SW 1271 (cell line): ENCODE results near the gene DCLK2.

ENCODE experiments used
- DNase-seq, 2 experiments: peaks; one replicate each; lab custom pipeline; 2025; lab: John Stamatoyannopoulos, UW

DCLK2 gene

GRCh38 chr4:150070464-150071170 lies 7.6 kb upstream of the DCLK2 start:
- DNase-seq = no peak

DNA sequence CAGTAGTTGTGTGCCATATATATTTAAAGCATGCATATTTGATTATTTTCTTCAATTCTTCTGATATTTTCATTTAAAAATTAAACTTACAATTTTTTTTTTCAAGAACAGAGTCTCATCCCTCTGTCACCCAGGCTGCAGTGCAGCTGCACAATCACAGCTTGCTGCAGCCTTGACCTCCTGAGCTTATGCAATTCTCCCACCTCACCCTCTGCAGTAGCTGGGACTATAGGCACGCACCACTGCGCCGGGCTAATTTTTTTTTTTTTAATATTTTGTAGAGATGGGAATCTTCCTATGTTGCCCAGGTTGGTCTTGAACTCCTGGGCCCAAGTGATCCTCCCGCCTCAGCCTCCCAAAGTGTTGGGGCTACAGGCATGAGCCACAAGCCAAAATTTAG lies 5.8 kb upstream of the DCLK2 start:
- DNase-seq = no peak

GRCh38 chr4:150072906-150073714 lies 5.1 kb upstream of the DCLK2 start:
- DNase-seq = no peak

DNA sequence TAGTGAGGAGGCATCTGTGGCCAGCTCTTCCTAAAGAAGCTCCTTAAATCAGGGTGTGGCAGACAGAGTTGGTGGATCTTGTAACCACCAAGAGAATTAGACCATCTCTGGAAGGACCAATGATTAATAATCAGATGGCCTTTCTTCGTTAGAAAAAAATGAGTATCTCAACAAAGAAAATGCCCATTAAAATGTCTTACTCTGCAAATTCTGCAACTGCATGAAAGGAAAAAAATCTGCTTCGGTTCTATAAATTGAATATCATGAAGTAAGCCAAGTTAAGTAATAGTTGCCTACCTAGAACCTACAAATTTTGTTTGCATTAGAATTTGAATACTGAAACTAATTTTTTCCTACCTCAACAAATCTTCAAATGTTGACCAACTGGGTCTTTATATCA lies 4.2 kb upstream of the DCLK2 start:
- DNase-seq = no peak

DNA sequence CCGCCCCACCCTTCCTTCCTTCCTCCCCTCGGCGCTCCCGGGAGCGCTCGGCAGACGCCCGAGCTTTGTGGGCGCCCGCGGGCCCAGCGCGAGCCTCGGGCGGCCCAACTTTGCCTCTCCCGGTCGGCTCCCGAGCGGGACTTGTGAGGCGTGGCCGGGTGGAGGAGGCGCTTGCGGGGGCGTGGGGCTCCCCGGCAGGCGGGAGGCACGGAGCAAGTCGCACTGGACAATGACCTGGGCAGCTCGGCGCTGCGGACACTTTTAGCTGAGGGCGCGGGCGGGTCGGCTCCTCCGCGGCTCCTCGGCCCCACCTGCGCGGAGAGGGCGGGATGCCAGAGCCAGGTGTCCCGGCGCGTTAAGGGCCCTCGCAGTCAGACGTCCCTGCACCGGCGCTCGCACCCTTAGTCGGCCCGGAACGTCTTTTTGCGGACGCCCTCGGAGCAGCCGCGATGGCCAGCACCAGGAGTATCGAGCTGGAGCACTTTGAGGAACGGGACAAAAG lies 385 bp downstream of the DCLK2 start:
- DNase-seq = peak in 1 of 2 experiments; percentile 9

GRCh38 chr4:150079081-150079581 lies 886 bp downstream of the DCLK2 start:
- DNase-seq = no peak

GRCh38 chr4:150080337-150080736 lies 2.1 kb downstream of the DCLK2 start:
- no peak for DNase-seq

GRCh38 chr4:150080875-150081274 lies 2.6 kb downstream of the DCLK2 start:
- DNase-seq = no peak

GRCh38 chr4:150082241-150082640 lies 4.0 kb downstream of the DCLK2 start:
- DNase-seq = no peak

DNA sequence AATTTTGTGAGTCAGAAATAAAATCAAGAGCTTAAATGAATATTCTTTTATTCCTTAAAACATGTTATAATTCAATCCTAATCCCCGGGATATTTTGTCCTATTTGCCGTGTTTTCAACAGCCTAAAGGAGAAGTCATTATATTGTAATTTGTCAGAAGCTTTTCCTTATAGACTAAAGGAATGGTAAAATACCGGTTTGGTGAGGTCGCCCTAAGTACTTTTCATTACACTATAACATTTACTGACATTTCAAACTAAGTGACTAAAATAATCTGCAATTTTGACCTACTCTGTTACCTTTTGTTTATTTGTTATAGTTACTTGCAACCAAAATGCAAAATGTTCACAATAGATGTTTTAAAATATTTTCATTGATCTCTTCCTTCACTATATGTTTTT lies 8.8 kb downstream of the DCLK2 start:
- DNase-seq = no peak

DNA sequence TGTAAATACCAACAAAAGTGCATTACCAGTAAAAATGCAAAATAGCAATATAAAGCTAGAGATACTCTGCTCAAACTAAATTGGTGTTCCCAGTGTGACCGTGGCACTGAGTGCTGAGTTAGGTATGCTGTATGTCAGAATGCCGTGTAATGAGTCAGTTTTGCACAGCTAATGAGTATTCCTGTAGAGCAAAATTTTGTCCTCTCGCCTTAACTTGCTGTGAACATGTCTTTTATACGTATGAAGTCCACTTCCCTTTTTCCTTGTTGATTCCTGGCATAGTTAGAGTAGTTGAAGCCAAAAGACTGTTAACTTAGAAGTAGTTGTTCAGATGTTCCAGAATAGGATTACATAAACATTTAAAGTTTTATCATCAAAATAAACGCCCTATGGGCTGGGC lies 11.5 kb downstream of the DCLK2 start:
- no peak for DNase-seq

DNA sequence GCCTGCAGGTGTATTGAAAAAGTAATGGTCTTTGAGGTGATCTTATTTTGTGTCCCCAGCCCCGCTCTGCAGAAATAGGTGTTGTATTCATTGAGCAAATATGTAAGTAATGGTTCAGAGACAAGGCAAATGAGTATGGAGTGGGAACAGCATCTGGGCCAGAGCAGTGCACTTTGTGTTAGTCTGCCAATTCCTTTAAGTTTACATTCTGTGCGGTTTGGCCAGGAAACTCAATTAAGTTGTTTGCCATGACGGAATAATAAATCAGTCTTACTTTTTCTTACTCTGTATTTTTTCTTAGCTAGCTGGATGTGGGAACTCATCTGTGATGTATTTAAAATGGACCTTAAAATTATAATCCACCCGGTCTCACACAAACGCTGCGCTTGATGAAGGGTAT lies 12.6 kb downstream of the DCLK2 start:
- no peak for DNase-seq

- DNase-seq = no peak
Measured at GRCh38 chr4:150094676-150095075, 16.4 kb downstream of the DCLK2 start.

DNA sequence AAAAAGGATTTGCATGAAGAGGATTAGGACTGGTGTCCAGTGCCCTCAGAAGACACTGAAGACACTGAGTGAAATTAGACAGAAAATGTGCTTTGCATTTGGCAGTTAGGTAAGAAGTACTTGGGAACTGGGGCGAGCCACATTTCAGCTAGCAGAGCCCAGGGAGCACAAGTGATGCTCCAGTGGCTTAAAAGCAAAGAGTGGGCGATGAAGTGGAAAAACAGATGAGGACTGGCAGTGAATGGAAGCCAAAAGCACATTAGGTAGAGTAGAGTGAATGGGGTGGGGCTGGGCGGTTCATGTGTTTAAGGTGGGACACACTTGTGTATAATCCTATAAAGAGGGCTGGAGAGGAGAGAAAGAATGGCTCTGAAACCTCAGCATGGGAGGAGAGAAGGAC lies 18.4 kb downstream of the DCLK2 start:
- DNase-seq = no peak

DNA sequence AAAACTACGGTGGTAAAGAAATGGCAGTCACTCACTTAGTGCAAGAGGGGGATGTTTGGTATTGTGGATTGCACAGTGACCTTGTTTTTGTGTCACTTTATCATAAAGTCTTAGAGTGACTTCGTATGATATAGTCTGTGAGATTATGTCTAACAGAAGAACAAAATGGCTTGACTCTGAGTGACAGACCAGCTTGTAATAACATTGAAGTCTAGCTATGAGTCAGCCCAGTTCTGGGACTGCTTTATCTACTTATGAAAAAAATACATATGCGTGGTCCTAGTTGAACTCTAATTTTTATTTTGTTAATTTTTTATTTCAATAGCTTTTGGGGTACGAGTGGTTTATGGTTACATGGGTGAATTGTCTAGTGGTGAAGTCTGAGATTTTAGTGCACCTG lies 20.0 kb downstream of the DCLK2 start:
- no peak for DNase-seq

GRCh38 chr4:150104404-150105027 lies 26.3 kb downstream of the DCLK2 start:
- DNase-seq = peak in 1 of 2 experiments; percentile 1

DNA sequence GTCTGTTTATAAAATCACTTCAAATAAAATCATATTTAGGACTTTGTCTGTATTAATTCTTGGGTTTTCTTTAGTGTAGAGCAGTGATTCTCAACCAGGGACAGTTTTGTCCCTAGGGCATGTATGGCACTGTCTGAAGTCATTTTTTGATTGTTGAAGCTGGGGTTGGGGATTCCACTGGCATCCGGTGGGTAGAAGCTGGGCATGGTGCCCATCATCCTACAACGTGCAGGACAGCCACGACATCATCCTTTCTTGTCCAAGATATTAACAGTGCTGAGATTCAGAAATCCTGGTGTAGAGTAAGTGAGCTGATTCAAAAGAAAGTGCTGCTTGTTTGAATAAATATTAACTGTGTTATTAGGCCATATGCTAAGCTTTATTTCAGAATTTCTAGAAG lies 28.6 kb downstream of the DCLK2 start:
- no peak for DNase-seq

- DNase-seq = no peak
Measured at GRCh38 chr4:150108691-150109090, 30.4 kb downstream of the DCLK2 start.

- no peak for DNase-seq
Measured at GRCh38 chr4:150114641-150115040, 36.4 kb downstream of the DCLK2 start.

GRCh38 chr4:150115851-150116250 lies 37.6 kb downstream of the DCLK2 start:
- DNase-seq = no peak

GRCh38 chr4:150116506-150116905 lies 38.3 kb downstream of the DCLK2 start:
- DNase-seq = no peak

GRCh38 chr4:150117094-150117493 lies 38.8 kb downstream of the DCLK2 start:
- no peak for DNase-seq

- no peak for DNase-seq
Measured at GRCh38 chr4:150117629-150118028, 39.4 kb downstream of the DCLK2 start.
